Endothelial cell of umbilical vein (primary cell): ENCODE results near the gene GTPBP4. TPM values are rescaled to one million over a fixed set of nuclear protein-coding genes. Genes with fewer than 3 reads are reported as not detected.

ENCODE experiments used
- BruUV-seq: library from RNA; stranded (reverse); fragments of 400-500 nt; replicated peaks from 2 replicates; lab custom pipeline; 2021; lab: Mats Ljungman, UMichigan
- CTCF ChIA-PET: fragments of 300-600, 350-600 bp; sonication (Branson Sonifier 250); formaldehyde crosslinking; loops from one replicate; lab custom pipeline; 2021; ENCODE audit warnings: antibody characterized with exemption, inconsistent platforms; lab: Charles Lee
- POLR2A ChIA-PET: fragments of 300-600, 350-600 bp; sonication (Branson Sonifier 250); formaldehyde crosslinking; loops from one replicate; lab custom pipeline; 2021; ENCODE audit warnings: antibody characterized with exemption, inconsistent platforms; lab: Charles Lee
- DNase-seq: peaks from one replicate; pipeline ENCODE4 v3.0.0-alpha.2; 2011; ENCODE audit warnings: low read depth, low spot score
- FAIRE-seq: peaks from 2 replicates; lab custom pipeline; 2011; peaks lifted over from hg19 to GRCh38; lab: Jason Lieb, UNC
- H2AFZ ChIP-seq: 2 replicates; pipeline ENCODE4 v1.6.0; 2012; ENCODE audit warnings: low read depth, low read length, control low read depth, inconsistent platforms
- H3K27ac ChIP-seq: 2 replicates; pipeline ENCODE4 v1.5.1; 2011; ENCODE audit warnings: low read depth, mild to moderate bottlenecking, control low read depth, low read length, moderate library complexity; ENCODE audit not compliant: insufficient read depth
- H3K27me3 ChIP-seq, 2 experiments: 2 replicates each; pipeline versions ENCODE4 v1.6.0 to v1.6.1; 2011; ENCODE audit warnings: low read length in 2 of 2, mixed read lengths in 1 of 2; ENCODE audit not compliant: control insufficient read depth in 2 of 2, insufficient read depth in 2 of 2
- H3K36me3 ChIP-seq, 2 experiments: 2 replicates in 1 of 2; 3 replicates in 1 of 2; pipeline ENCODE4 v1.5.1; 2011; ENCODE audit warnings: low read length in 2 of 2, mild to moderate bottlenecking in 1 of 2, moderate library complexity in 1 of 2; ENCODE audit not compliant: control insufficient read depth in 2 of 2, insufficient read depth in 2 of 2; ENCODE audit errors: extremely low read depth in 1 of 2
- H3K4me1 ChIP-seq: 3 replicates; pipeline ENCODE4 v1.5.1; 2011; ENCODE audit warnings: mild to moderate bottlenecking, low read length; ENCODE audit not compliant: control insufficient read depth, insufficient read depth; ENCODE audit errors: extremely low read depth
- H3K4me2 ChIP-seq: 2 replicates; pipeline ENCODE4 v1.6.1; 2011; ENCODE audit warnings: low read length, control low read depth, mixed read lengths; ENCODE audit not compliant: insufficient read depth
- H3K4me3 ChIP-seq, 3 experiments: fragments of 200-600 bp in 1 of 3; sonication (generic), shearing (Covaris generic) in 1 of 3; replicated peaks in 1 of 3; 2 replicates each; pipeline ENCODE4 v1.5.1; 2011 to 2016; ENCODE audit warnings: control low read depth in 3 of 3, low read length in 3 of 3, mild to moderate bottlenecking in 2 of 3, inconsistent platforms in 1 of 3, low read depth in 1 of 3, moderate library complexity in 1 of 3; ENCODE audit not compliant: insufficient read depth in 1 of 3
- H3K79me2 ChIP-seq: 2 replicates; pipeline ENCODE4 v1.6.0; 2012; ENCODE audit warnings: low read length, inconsistent platforms; ENCODE audit not compliant: control insufficient read depth, insufficient read depth
- H3K9ac ChIP-seq: replicated peaks from 2 replicates; pipeline ENCODE3; 2011; ENCODE audit warnings: low read length, control low read depth; ENCODE audit not compliant: insufficient read depth; ENCODE audit errors: extremely low read depth
- H3K9me1 ChIP-seq: replicated peaks from 3 replicates; pipeline ENCODE4 v1.6.0; 2011; ENCODE audit warnings: mild to moderate bottlenecking, low read length; ENCODE audit not compliant: control insufficient read depth, insufficient read depth; ENCODE audit errors: extremely low read depth
- H3K9me3 ChIP-seq: replicated peaks from 2 replicates; pipeline ENCODE4 v1.5.1; 2012; ENCODE audit warnings: low read length, inconsistent platforms; ENCODE audit not compliant: control insufficient read depth, insufficient read depth
- H4K20me1 ChIP-seq: replicated peaks from 2 replicates; pipeline ENCODE3; 2011; ENCODE audit warnings: mild to moderate bottlenecking, low read length; ENCODE audit not compliant: control insufficient read depth, insufficient read depth; ENCODE audit errors: extremely low read depth
- EZH2 ChIP-seq: IDR thresholded peaks from 2 replicates; pipeline ENCODE4 v1.6.1; 2012; ENCODE audit warnings: borderline replicate concordance, low read depth, mild to moderate bottlenecking, moderate library complexity, low read length, inconsistent platforms; ENCODE audit not compliant: severe bottlenecking
- FOS ChIP-seq: IDR thresholded peaks from 2 replicates; pipeline ENCODE4 v1.6.1; 2011; ENCODE audit warnings: mild to moderate bottlenecking, low read length, moderate library complexity, borderline replicate concordance; ENCODE audit not compliant: insufficient read depth
- GATA2 ChIP-seq: IDR thresholded peaks from 2 replicates; pipeline ENCODE4 v1.7.0; 2011; ENCODE audit warnings: low read depth, mild to moderate bottlenecking, moderate library complexity, mixed read lengths, low read length; ENCODE audit not compliant: insufficient read length, insufficient read depth
- JUN ChIP-seq: IDR thresholded peaks from 2 replicates; pipeline ENCODE4 v1.6.1; 2011; ENCODE audit warnings: borderline replicate concordance, low read depth; ENCODE audit not compliant: insufficient read length, insufficient read depth
- MYC ChIP-seq: IDR thresholded peaks from one replicate; pipeline ENCODE4 v1.6.1; 2011; ENCODE audit warnings: mild to moderate bottlenecking, low read depth, low read length
- POLR2A ChIP-seq: IDR thresholded peaks from 2 replicates; pipeline ENCODE4 v1.6.1; 2012; ENCODE audit warnings: low read depth, mild to moderate bottlenecking, control low read depth, low read length
- POLR2AphosphoS5 ChIP-seq: IDR thresholded peaks from 2 replicates; pipeline ENCODE4 v1.6.1; 2012; ENCODE audit warnings: low read depth, mild to moderate bottlenecking, control low read depth, low read length, moderate library complexity; ENCODE audit not compliant: insufficient read depth
- dilution Hi-C: fragments of 300-500 bp; cut with MboI; formaldehyde crosslinking; loops from one replicate; pipeline ENCODE4 v1.15.0; 2019; ENCODE audit warnings: low sequenced_read_pairs; ENCODE audit not compliant: extremely low pct_ligation_motif_present
- intact Hi-C: fragments of 100-400 bp; cut with micrococcal nuclease; formaldehyde crosslinking; loops from one replicate; pipeline ENCODE4 v1.10.0; 2022
- polyA plus RNA-seq, 4 experiments: library from polyadenylated mRNA; depleted of rRNA in 3 of 4; stranded (reverse) in 3 of 4; unstranded in 1 of 4; fragments of >200 nt; gene quantifications; 2 replicates each; pipeline versions ENCODE4 v1.2.1 to v1.2.3, GENCODE V29; 2011 to 2012; ENCODE audit warnings: missing spikeins in 1 of 4
- total RNA-seq: library from RNA; stranded (reverse); gene quantifications from 2 replicates; pipeline ENCODE4 v1.2.3, GENCODE V29; 2021
- TF ChIP-seq, protein P1 (sequence below), 2 donors: IDR thresholded peaks; 1 replicate in 1 of 2; 2 replicates in 1 of 2; pipeline ENCODE4 v1.5.1; 2011; ENCODE audit warnings: low read length in 2 of 2, mild to moderate bottlenecking in 2 of 2, moderate library complexity in 2 of 2, control low read depth in 1 of 2, inconsistent platforms in 1 of 2, low read depth in 1 of 2; ENCODE audit not compliant: insufficient read depth in 1 of 2; ENCODE audit errors: extremely low read depth in 1 of 2
- TF ChIP-seq, protein P2 (sequence below): IDR thresholded peaks from 2 replicates; pipeline ENCODE4 v1.6.1; 2011; ENCODE audit not compliant: insufficient read depth, insufficient read length

Gene GTPBP4
- total and polyA plus RNA-seq, 2 donors (not counting 3 experiments of a cell fraction or from before 2014, with no cell fraction given), result 12.4 to 69.3 TPM

DNA sequence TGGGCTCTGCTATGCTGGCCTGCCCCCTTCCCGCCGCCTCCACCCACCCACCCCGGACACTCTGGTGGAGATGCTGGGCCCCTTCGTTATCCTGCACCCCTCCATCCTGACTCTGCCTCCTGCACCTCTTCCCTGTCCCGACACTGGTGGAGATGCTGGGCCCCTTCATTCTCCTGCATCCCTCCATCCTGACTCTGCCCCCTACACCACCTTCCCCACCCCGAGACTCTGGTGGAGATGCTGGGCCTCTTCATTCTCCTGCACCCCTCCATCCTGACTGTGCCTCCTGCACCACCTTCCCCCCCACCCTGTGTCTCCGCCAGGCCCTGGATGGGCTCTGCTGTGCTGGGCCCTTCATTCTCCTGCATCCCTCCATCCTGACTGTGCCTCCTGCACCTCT is 22.5 kb downstream of the GTPBP4 start:
- dilution Hi-C loops, result no loop called here
- H3K9me1 ChIP-seq, result no peaks in the 10 kb centered on the region
- H3K4me2 ChIP-seq, result no peak overlapping the region
- H3K36me3 ChIP-seq, result peaks cover 38 to 50% of the 10 kb centered on the region in 2 experiments
- no peak for FAIRE-seq
- H3K4me1 ChIP-seq, result no peaks in the 10 kb centered on the region
- no peak overlapping the region for H2AFZ ChIP-seq
- TF ChIP-seq POLR2A (no peak), JUN (no peak), EZH2 (no peak), POLR2AphosphoS5 (no peak), FOS (no peak), MYC (no peak), GATA2 (no peak)
- TF ChIP-seq, protein P1, sequence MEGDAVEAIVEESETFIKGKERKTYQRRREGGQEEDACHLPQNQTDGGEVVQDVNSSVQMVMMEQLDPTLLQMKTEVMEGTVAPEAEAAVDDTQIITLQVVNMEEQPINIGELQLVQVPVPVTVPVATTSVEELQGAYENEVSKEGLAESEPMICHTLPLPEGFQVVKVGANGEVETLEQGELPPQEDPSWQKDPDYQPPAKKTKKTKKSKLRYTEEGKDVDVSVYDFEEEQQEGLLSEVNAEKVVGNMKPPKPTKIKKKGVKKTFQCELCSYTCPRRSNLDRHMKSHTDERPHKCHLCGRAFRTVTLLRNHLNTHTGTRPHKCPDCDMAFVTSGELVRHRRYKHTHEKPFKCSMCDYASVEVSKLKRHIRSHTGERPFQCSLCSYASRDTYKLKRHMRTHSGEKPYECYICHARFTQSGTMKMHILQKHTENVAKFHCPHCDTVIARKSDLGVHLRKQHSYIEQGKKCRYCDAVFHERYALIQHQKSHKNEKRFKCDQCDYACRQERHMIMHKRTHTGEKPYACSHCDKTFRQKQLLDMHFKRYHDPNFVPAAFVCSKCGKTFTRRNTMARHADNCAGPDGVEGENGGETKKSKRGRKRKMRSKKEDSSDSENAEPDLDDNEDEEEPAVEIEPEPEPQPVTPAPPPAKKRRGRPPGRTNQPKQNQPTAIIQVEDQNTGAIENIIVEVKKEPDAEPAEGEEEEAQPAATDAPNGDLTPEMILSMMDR (IDR thresholded peaks at IDR 0.05; ENCODE audit: extremely low read depth in 1 of 2, insufficient read depth in 1 of 2, low read depth in 1 of 2, low read length in 2 of 2), result no peak
- TF ChIP-seq, protein P2, sequence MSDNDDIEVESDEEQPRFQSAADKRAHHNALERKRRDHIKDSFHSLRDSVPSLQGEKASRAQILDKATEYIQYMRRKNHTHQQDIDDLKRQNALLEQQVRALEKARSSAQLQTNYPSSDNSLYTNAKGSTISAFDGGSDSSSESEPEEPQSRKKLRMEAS, result no peak
- POLR2A ChIA-PET, result no interaction called here
- no peaks in the 10 kb centered on the region for H4K20me1 ChIP-seq
- BruUV-seq, result no TSS peak
- no peak overlapping the region for H3K27ac ChIP-seq
- CTCF ChIA-PET, result no interaction called here
- DNase-seq, result no peak
- intact Hi-C loops, result no loop called here
- H3K9me3 ChIP-seq, result no peaks in the 10 kb centered on the region
- H3K79me2 ChIP-seq, result peaks cover 3% of the 10 kb centered on the region
- no peaks in the 10 kb centered on the region for H3K27me3 ChIP-seq
- H3K9ac ChIP-seq, result no peak overlapping the region
- no peak overlapping the region for H3K4me3 ChIP-seq
